IMR-90 (cell line): Measurements from ENCODE around the gene C20orf144. TPM values are rescaled to one million over a fixed set of nuclear protein-coding genes. Genes with fewer than 3 reads are reported as not detected.

Experiments
- ATAC-seq: fragments of 200-7000 bp; cut with Tn5 transposase; 2 replicates; pipeline ENCODE4 v1.9.1; 2020; ENCODE audit warnings: low read depth, mild to moderate bottlenecking, moderate library complexity
- BruUV-seq: library from RNA; stranded (reverse); fragments of 400-500 nt; replicated peaks from 2 replicates; lab custom pipeline; 2021; lab: Mats Ljungman, UMichigan
- CTCF ChIA-PET: fragments of 300-600 bp; formaldehyde crosslinking; extraction: SDS; loops from one replicate; lab custom pipeline; 2021; ENCODE audit warnings: antibody characterized with exemption; lab: Yijun Ruan, JAX
- POLR2A ChIA-PET: fragments of 300-600 bp; sonication (Branson Sonifier 250); formaldehyde crosslinking; loops from one replicate; lab custom pipeline; 2022; ENCODE audit warnings: antibody characterized with exemption; ENCODE audit not compliant: unreplicated experiment; lab: Charles Lee
- DNase-seq: peaks from one replicate; pipeline ENCODE4 v3.0.0; 2013
- H2AFZ ChIP-seq: replicated peaks from 2 replicates; pipeline ENCODE3; 2013; ENCODE audit warnings: low read length, mild to moderate bottlenecking; ENCODE audit not compliant: poor library complexity
- H2AK5ac ChIP-seq: 2 replicates; pipeline ENCODE4 v1.6.1; 2013; ENCODE audit warnings: low read depth, low read length, inconsistent platforms
- H2AK9ac ChIP-seq: replicated peaks from 2 replicates; pipeline ENCODE3; 2013; ENCODE audit warnings: mild to moderate bottlenecking, low read depth, low read length, moderate library complexity; ENCODE audit not compliant: poor library complexity
- H2BK120ac ChIP-seq: 2 replicates; pipeline ENCODE4 v1.6.1; 2013; ENCODE audit warnings: low read depth, low read length, inconsistent platforms
- H2BK15ac ChIP-seq: 3 replicates; pipeline ENCODE4 v1.6.1; 2013; ENCODE audit warnings: low read depth, low read length, inconsistent platforms
- H2BK20ac ChIP-seq: 2 replicates; pipeline ENCODE4 v1.6.1; 2013; ENCODE audit warnings: low read depth, mild to moderate bottlenecking, inconsistent platforms, low read length, moderate library complexity
- H2BK5ac ChIP-seq: 2 replicates; pipeline ENCODE4 v1.6.1; 2013; ENCODE audit warnings: mild to moderate bottlenecking, low read depth, low read length, inconsistent platforms; ENCODE audit not compliant: poor library complexity, severe bottlenecking
- H3K14ac ChIP-seq: replicated peaks from 2 replicates; pipeline ENCODE4 v1.6.1; 2013; ENCODE audit warnings: low read depth, low read length, inconsistent platforms
- H3K18ac ChIP-seq: 2 replicates; pipeline ENCODE4 v1.6.1; 2013; ENCODE audit warnings: low read depth, low read length, control low read depth
- H3K23ac ChIP-seq: 2 replicates; pipeline ENCODE4 v1.6.1; 2013; ENCODE audit warnings: low read depth, low read length, inconsistent platforms
- H3K27ac ChIP-seq: 2 replicates; pipeline ENCODE4 v1.5.1; 2013; ENCODE audit warnings: mild to moderate bottlenecking, control low read depth, low read length; ENCODE audit not compliant: insufficient read depth
- H3K27me3 ChIP-seq: 2 replicates; pipeline ENCODE4 v1.6.1; 2013; ENCODE audit warnings: low read length; ENCODE audit not compliant: control insufficient read depth, insufficient read depth
- H3K36me3 ChIP-seq: 2 replicates; pipeline ENCODE4 v1.6.1; 2013; ENCODE audit warnings: low read length, mixed read lengths; ENCODE audit not compliant: control insufficient read depth, insufficient read depth
- H3K4ac ChIP-seq: 2 replicates; pipeline ENCODE4 v1.6.1; 2013; ENCODE audit warnings: low read depth, low read length, inconsistent platforms
- H3K4me1 ChIP-seq: 2 replicates; pipeline ENCODE4 v1.6.1; 2013; ENCODE audit warnings: low read length, mixed read lengths; ENCODE audit not compliant: control insufficient read depth, insufficient read depth
- H3K4me2 ChIP-seq: 2 replicates; pipeline ENCODE4 v1.6.1; 2013; ENCODE audit warnings: low read depth, mild to moderate bottlenecking, control low read depth, low read length, moderate library complexity
- H3K4me3 ChIP-seq: 2 replicates; pipeline ENCODE4 v1.5.1; 2013; ENCODE audit warnings: low read depth, mild to moderate bottlenecking, control low read depth, low read length, moderate library complexity; ENCODE audit not compliant: insufficient read depth
- H3K56ac ChIP-seq: 2 replicates; pipeline ENCODE4 v1.6.1; 2013; ENCODE audit warnings: low read length, inconsistent platforms; ENCODE audit not compliant: insufficient read depth; ENCODE audit errors: extremely low read depth
- H3K79me1 ChIP-seq, 2 experiments: 2 replicates each; pipeline ENCODE4 v1.6.1; 2013; ENCODE audit warnings: low read length in 2 of 2, inconsistent platforms in 1 of 2, low read depth in 1 of 2
- H3K9ac ChIP-seq: 2 replicates; pipeline ENCODE4 v1.6.1; 2013; ENCODE audit warnings: low read depth, low read length, control low read depth
- H3K9me1 ChIP-seq: 2 replicates; pipeline ENCODE4 v1.6.1; 2013; ENCODE audit warnings: low read length, inconsistent platforms; ENCODE audit not compliant: insufficient read depth
- H3K9me3 ChIP-seq: 2 replicates; pipeline ENCODE4 v1.6.1; 2013; ENCODE audit warnings: low read length; ENCODE audit not compliant: control insufficient read depth, insufficient read depth
- H4K20me1 ChIP-seq: 2 replicates; pipeline ENCODE4 v1.6.1; 2013; ENCODE audit warnings: low read length, inconsistent platforms; ENCODE audit not compliant: insufficient read depth
- H4K5ac ChIP-seq: 2 replicates; pipeline ENCODE4 v1.6.1; 2013; ENCODE audit warnings: mild to moderate bottlenecking, low read depth, low read length, control low read depth
- H4K8ac ChIP-seq, 2 experiments: 2 replicates each; pipeline ENCODE4 v1.6.1; 2013; ENCODE audit warnings: low read depth in 2 of 2, low read length in 2 of 2, control low read depth in 1 of 2, inconsistent platforms in 1 of 2
- H4K91ac ChIP-seq: 2 replicates; pipeline ENCODE4 v1.6.1; 2013; ENCODE audit warnings: low read depth, low read length, inconsistent platforms; ENCODE audit not compliant: insufficient read depth
- BHLHE40 ChIP-seq: fragments of 150-350 bp; IDR thresholded peaks from 2 replicates; pipeline ENCODE4 v1.6.1; 2016; ENCODE audit warnings: mild to moderate bottlenecking, low read depth, low read length
- CEBPB ChIP-seq: IDR thresholded peaks from 2 replicates; pipeline ENCODE4 v1.6.1; 2012; ENCODE audit warnings: low read depth, low read length, improper control_type of control experiment
- FOS ChIP-seq: fragments of 150-350 bp; IDR thresholded peaks from 2 replicates; pipeline ENCODE4 v1.6.1; 2016; ENCODE audit warnings: low read depth, low read length
- MAFK ChIP-seq: IDR thresholded peaks from 2 replicates; pipeline ENCODE4 v1.6.1; 2012; ENCODE audit warnings: low read depth, low read length, improper control_type of control experiment
- MAZ ChIP-seq: IDR thresholded peaks from 2 replicates; pipeline ENCODE4 v1.6.1; 2012; ENCODE audit warnings: low read depth, mild to moderate bottlenecking, low read length, improper control_type of control experiment, moderate library complexity, borderline replicate concordance
- MXI1 ChIP-seq: IDR thresholded peaks from 2 replicates; pipeline ENCODE4 v1.6.1; 2012; ENCODE audit warnings: low read depth, mild to moderate bottlenecking, low read length, moderate library complexity, borderline replicate concordance
- NFE2L2 ChIP-seq: fragments of 150-350 bp; IDR thresholded peaks from 2 replicates; pipeline ENCODE4 v1.6.1; 2016; ENCODE audit warnings: low read depth, mild to moderate bottlenecking, low read length
- POLR2A ChIP-seq: IDR thresholded peaks from 2 replicates; pipeline ENCODE4 v1.6.1; 2012; ENCODE audit warnings: mild to moderate bottlenecking, low read depth, low read length
- RCOR1 ChIP-seq: IDR thresholded peaks from 2 replicates; pipeline ENCODE4 v1.6.1; 2012; ENCODE audit warnings: mild to moderate bottlenecking, low read length, improper control_type of control experiment; ENCODE audit not compliant: insufficient replicate concordance
- RFX5 ChIP-seq: IDR thresholded peaks from 2 replicates; pipeline ENCODE4 v1.8.0; 2012; ENCODE audit warnings: low read depth, mild to moderate bottlenecking, low read length, moderate library complexity
- SMC3 ChIP-seq: fragments of 150-350 bp; IDR thresholded peaks from 2 replicates; pipeline ENCODE4 v1.6.1; 2016; ENCODE audit warnings: low read depth, mild to moderate bottlenecking, antibody characterized with exemption, low read length, moderate library complexity
- WGBS, 2 experiments: methylation state at CpG; one replicate each; pipeline versions ENCODE4 v1.1.5 to v1.1.7; 2013; ENCODE audit warnings: missing lambda C conversion rate in 2 of 2; ENCODE audit not compliant: insufficient read length in 1 of 2; ENCODE audit errors: extremely low coverage in 2 of 2; 5-methylcytosine and 5-hydroxymethylcytosine counted together
- dilution Hi-C: fragments of 300-500 bp; cut with HindIII; formaldehyde crosslinking; loops from one replicate; pipeline ENCODE4 v1.14.3; 2018; ENCODE audit warnings: low sequenced_read_pairs; ENCODE audit not compliant: unreplicated experiment
- in situ Hi-C: fragments of 300-500 bp; cut with MboI; formaldehyde crosslinking; loops from 3 replicates; pipeline ENCODE4 v1.14.3; 2019; ENCODE audit warnings: low sequenced_read_pairs, inconsistent platforms, mixed read lengths
- intact Hi-C: fragments of 100-400 bp; cut with micrococcal nuclease; formaldehyde crosslinking; loops from 2 replicates; pipeline ENCODE4 v1.10.0; 2022
- polyA plus RNA-seq, 3 experiments: library from polyadenylated mRNA; depleted of rRNA; stranded (reverse); fragments of >200 nt; gene quantifications; 2 replicates each; pipeline ENCODE4 v1.2.3, GENCODE V29; 2012; ENCODE audit warnings: low replicate concordance in 1 of 3
- total RNA-seq: library from RNA; depleted of rRNA; stranded (reverse); fragments of >200 nt; gene quantifications from 2 replicates; pipeline ENCODE4 v1.2.3, GENCODE V29; 2012
- TF ChIP-seq, protein P1 (sequence below): fragments of 150-350 bp; IDR thresholded peaks from 2 replicates; pipeline ENCODE4 v1.6.1; 2016; ENCODE audit warnings: low read depth, mild to moderate bottlenecking, low read length, moderate library complexity, borderline replicate concordance
- TF ChIP-seq, protein P2 (sequence below): conservative IDR thresholded peaks from 2 replicates; pipeline ENCODE4 v1.5.1; 2012; ENCODE audit warnings: mild to moderate bottlenecking, low read depth, low read length, improper control_type of control experiment
- TF ChIP-seq, protein P3 (sequence below): fragments of 150-350 bp; IDR thresholded peaks from 2 replicates; pipeline ENCODE4 v1.6.1; 2017; ENCODE audit warnings: mild to moderate bottlenecking, antibody characterized with exemption, low read length, low read depth

Gene C20orf144
- total and polyA plus RNA-seq, 2 of the 4 experiments (the other 2 are of a cell fraction), result under 0.01 to 0.19 TPM

DNA sequence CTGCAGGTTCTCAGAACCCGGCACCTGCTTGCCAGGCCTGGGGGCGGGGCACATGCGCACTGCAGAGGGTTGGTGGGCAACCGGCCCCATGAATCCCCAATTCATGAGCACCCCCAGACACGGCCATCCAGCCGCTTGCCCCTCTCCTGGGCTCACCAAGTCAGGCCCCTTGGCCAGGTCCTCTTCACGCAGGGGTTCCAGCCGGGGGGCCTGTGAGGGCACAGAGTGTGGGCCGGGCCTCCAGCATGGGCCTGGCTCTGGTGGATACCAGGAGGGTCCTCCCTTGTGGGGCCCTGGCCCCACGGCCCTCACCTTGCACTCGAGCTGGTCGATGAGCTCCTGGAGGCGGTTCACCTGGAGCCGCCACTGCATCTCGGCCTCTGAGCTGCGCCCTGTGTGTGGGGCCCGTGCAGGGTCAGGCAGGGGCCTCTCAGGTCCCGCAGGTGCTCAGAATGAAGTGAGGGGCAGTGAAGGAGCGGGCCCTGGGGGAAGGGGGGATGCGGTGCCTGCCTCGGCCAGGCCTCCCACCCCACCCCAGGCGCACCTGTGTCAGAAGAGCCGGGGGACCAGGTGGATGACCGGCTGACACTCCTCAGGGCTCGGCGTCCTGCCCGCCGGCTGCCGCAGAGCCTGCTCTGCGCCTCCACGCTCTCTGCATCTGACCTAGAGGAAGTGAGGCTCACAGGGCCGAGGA lies 2.6 kb upstream of the C20orf144 start:
- in situ Hi-C loops (no loop called here), dilution Hi-C loops (no loop called here), intact Hi-C loops (loop anchor here (10.0 kb wide), 1 partner anchor 155 kb away; the partner anchor contains the start of gene CHMP4B)
- Histone ChIP-seq H2BK5ac (no peak overlapping the region), H3K18ac (no peak overlapping the region), H3K23ac (no peak overlapping the region), H2AFZ (no peak overlapping the region), H2AK5ac (no peak overlapping the region), H3K79me1 (peaks cover 7 to 23% of the 10 kb centered on the region in 2 experiments; a peak in 3 of 4 replicates), H3K9me3 (no peaks in the 10 kb centered on the region), H3K56ac (no peak overlapping the region), H3K14ac (no peak overlapping the region), H2BK120ac (no peak overlapping the region), H3K27me3 (no peaks in the 10 kb centered on the region), H3K4me2 (no peak overlapping the region), H3K27ac (no peak overlapping the region), H4K20me1 (no peaks in the 10 kb centered on the region), H2BK15ac (no peak overlapping the region), H3K9ac (no peak overlapping the region), H3K4me3 (no peak overlapping the region), H2BK20ac (no peak overlapping the region), H3K9me1 (peaks cover 16% of the 10 kb centered on the region), H4K91ac (no peak overlapping the region), H4K5ac (no peak overlapping the region), H3K4ac (no peak overlapping the region), H3K4me1 (peaks cover 11% of the 10 kb centered on the region), H2AK9ac (no peak overlapping the region), H3K36me3 (peaks cover 19% of the 10 kb centered on the region; the same call in 1 of the 2 replicates), H4K8ac (no peak overlapping the region)
- BruUV-seq, result no TSS peak
- 99% methylated on average over 13 of the region's 32 CpGs; no CpG with 5 or more reads in 1 of the 2 experiments for WGBS, 2 experiments
- ATAC-seq (no peak), DNase-seq (no peak)
- ChIA-PET POLR2A (no interaction called here), CTCF (no interaction called here)
- TF ChIP-seq RCOR1 (no peak), BHLHE40 (no peak), MAFK (no peak), CEBPB (no peak), MXI1 (no peak), RFX5 (no peak), FOS (no peak), SMC3 (no peak), POLR2A (no peak), MAZ (no peak), NFE2L2 (no peak)
- TF ChIP-seq, protein P1, sequence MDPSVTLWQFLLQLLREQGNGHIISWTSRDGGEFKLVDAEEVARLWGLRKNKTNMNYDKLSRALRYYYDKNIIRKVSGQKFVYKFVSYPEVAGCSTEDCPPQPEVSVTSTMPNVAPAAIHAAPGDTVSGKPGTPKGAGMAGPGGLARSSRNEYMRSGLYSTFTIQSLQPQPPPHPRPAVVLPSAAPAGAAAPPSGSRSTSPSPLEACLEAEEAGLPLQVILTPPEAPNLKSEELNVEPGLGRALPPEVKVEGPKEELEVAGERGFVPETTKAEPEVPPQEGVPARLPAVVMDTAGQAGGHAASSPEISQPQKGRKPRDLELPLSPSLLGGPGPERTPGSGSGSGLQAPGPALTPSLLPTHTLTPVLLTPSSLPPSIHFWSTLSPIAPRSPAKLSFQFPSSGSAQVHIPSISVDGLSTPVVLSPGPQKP, result no peak
- TF ChIP-seq, protein P2, sequence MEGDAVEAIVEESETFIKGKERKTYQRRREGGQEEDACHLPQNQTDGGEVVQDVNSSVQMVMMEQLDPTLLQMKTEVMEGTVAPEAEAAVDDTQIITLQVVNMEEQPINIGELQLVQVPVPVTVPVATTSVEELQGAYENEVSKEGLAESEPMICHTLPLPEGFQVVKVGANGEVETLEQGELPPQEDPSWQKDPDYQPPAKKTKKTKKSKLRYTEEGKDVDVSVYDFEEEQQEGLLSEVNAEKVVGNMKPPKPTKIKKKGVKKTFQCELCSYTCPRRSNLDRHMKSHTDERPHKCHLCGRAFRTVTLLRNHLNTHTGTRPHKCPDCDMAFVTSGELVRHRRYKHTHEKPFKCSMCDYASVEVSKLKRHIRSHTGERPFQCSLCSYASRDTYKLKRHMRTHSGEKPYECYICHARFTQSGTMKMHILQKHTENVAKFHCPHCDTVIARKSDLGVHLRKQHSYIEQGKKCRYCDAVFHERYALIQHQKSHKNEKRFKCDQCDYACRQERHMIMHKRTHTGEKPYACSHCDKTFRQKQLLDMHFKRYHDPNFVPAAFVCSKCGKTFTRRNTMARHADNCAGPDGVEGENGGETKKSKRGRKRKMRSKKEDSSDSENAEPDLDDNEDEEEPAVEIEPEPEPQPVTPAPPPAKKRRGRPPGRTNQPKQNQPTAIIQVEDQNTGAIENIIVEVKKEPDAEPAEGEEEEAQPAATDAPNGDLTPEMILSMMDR, result no peak
- TF ChIP-seq, protein P3, sequence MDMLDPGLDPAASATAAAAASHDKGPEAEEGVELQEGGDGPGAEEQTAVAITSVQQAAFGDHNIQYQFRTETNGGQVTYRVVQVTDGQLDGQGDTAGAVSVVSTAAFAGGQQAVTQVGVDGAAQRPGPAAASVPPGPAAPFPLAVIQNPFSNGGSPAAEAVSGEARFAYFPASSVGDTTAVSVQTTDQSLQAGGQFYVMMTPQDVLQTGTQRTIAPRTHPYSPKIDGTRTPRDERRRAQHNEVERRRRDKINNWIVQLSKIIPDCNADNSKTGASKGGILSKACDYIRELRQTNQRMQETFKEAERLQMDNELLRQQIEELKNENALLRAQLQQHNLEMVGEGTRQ, result no peak
